Measurements from ENCODE around the gene CSTB.

GRCh38 chr21:43757601-43758000 lies 18.5 kb downstream of the CSTB start:
- no peak for TF ChIP-seq CTCF (IDR thresholded peaks at IDR 0.05)
- TF ChIP-seq EZH2 (IDR thresholded peaks at IDR 0.05; ENCODE audit: borderline replicate concordance, insufficient read depth, low read depth, low read length, poor library complexity, severe bottlenecking): no peak

Data from B cell (primary cell).